Cardiac fibroblast (primary cell): ENCODE data around the gene OS9.
A peak's percentile ranks its signal among the peaks of the same experiment; 100 is the strongest.

ENCODE experiments used
- DNase-seq, 2 donors: peaks; one replicate each; pipeline versions ENCODE4 v3.0.0 to v3.0.0-alpha.2; 2010; ENCODE audit warnings: low read depth in 2 of 2
- H3K4me3 ChIP-seq, 2 donors: replicated peaks in 1 of 2; 1 replicate in 1 of 2; 2 replicates in 1 of 2; pipeline ENCODE4 v1.5.1; 2011; ENCODE audit warnings: low read depth in 2 of 2, low read length in 2 of 2, mild to moderate bottlenecking in 2 of 2, moderate library complexity in 1 of 2
- TF ChIP-seq, protein P1 (sequence below): IDR thresholded peaks from one replicate; pipeline ENCODE4 v1.5.1; 2011; ENCODE audit warnings: low read depth, mild to moderate bottlenecking, low read length, inconsistent platforms

Gene OS9

DNA sequence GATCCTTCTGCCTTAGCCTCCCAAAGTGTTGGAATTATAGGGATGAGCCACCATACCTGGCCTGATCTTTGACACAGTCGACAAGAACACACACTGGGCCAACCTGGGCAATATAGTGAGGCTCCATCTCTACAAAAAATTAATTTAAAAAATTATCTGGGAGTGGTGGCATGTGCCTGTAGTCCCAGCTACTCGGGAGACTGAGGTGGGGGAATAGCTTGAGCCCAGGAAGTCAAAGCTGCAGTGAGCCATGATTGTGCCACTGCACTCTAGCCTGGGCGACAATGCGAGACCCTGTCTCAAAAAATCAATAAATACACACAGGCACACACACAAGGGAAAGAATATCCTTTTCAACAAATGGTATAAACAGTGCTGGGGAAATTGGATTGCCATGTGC is 6.1 kb upstream of the OS9 start:
- TF ChIP-seq, protein P1, sequence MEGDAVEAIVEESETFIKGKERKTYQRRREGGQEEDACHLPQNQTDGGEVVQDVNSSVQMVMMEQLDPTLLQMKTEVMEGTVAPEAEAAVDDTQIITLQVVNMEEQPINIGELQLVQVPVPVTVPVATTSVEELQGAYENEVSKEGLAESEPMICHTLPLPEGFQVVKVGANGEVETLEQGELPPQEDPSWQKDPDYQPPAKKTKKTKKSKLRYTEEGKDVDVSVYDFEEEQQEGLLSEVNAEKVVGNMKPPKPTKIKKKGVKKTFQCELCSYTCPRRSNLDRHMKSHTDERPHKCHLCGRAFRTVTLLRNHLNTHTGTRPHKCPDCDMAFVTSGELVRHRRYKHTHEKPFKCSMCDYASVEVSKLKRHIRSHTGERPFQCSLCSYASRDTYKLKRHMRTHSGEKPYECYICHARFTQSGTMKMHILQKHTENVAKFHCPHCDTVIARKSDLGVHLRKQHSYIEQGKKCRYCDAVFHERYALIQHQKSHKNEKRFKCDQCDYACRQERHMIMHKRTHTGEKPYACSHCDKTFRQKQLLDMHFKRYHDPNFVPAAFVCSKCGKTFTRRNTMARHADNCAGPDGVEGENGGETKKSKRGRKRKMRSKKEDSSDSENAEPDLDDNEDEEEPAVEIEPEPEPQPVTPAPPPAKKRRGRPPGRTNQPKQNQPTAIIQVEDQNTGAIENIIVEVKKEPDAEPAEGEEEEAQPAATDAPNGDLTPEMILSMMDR, result no peak
- no peak for DNase-seq
- H3K4me3 ChIP-seq, result no peak overlapping the region

DNA sequence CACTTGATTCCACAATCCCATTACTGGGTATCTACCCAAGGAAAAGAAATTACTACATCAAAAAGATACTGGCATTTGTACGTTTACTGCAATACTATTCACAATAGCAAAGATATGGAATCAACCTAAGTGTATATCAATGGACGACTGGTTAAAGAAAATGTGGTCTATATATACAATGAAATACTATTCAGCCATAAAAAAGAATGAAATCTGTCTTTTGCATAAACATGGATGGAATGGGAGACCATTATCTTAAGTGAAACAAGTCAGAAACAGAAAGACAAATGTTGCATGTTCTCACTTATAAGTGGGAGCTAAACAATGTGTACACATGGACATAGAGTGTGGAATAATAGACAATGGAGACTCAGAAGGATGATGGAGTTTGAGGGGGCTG is 5.0 kb upstream of the OS9 start:
- TF ChIP-seq, protein P1, result no peak
- no peak for DNase-seq
- no peak overlapping the region for H3K4me3 ChIP-seq

DNA sequence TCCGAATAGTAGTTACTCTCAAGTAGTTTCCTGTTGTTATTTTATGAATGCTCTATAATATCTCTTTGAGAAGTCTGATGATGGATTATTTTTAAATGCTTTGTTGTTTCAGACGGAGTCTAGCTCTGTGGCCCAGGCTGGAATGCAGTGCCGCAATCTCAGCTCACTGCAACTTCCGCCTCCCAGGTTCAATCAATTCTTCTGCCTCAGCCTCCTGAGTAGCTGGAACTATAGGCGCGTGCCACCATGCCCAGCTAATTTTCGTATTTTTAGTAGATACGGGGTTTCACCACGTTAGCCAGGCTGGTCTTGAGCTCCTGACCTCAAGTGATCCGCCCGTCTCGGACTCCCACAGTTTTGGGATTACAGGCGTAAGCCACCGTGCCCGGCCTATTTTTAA is 1.4 kb upstream of the OS9 start:
- no peak for DNase-seq
- H3K4me3 ChIP-seq, result no peak overlapping the region
- TF ChIP-seq, protein P1, result no peak

DNA sequence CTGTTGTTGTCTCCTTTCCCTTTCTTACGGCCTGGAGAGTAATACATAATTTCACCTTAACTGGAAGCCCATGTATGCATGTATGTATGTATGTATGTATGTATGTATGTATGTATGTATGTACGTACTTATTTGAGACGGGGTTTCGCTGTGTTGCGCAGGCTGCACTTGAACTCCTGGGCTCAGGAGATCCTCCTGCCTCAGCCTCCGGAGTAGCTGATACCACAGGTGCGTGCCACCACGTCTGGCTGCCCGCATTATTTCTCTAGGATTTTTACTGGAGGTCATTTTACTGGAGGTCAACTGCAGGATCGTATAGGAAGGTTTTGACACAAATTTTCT is 644 bp upstream of the OS9 start:
- no peak for DNase-seq
- H3K4me3 ChIP-seq, result peak overlapping the region; percentile 0 to 5
- TF ChIP-seq, protein P1, result no peak

DNA sequence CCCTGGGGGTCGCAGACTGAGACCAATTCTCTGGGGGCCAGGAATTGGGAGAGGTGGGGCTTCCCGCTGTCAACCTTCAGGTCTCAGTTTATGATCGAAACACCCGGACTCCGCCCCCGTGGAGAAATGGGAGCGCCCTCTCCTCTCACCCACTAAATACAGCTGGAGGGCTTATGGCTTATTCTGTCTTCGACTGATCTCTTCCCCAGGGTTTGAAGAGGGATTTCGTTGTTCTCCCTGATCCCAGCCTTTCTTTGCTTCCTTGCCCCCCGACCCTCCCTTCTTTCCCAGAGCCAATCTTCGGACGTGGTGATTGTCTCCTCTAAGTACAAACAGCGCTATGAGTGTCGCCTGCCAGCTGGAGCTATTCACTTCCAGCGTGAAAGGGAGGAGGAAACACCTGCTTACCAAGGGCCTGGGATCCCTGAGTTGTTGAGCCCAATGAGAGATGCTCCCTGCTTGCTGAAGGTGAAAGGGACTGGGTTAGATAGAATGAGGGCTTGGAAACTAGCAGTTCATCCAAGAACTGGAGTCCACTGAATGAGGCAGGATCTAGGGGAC is 607 bp downstream of the OS9 start:
- peak; percentile 9 to 15 for DNase-seq
- peak overlapping the region; percentile 86 to 98 for H3K4me3 ChIP-seq
- TF ChIP-seq, protein P1, result no peak

DNA sequence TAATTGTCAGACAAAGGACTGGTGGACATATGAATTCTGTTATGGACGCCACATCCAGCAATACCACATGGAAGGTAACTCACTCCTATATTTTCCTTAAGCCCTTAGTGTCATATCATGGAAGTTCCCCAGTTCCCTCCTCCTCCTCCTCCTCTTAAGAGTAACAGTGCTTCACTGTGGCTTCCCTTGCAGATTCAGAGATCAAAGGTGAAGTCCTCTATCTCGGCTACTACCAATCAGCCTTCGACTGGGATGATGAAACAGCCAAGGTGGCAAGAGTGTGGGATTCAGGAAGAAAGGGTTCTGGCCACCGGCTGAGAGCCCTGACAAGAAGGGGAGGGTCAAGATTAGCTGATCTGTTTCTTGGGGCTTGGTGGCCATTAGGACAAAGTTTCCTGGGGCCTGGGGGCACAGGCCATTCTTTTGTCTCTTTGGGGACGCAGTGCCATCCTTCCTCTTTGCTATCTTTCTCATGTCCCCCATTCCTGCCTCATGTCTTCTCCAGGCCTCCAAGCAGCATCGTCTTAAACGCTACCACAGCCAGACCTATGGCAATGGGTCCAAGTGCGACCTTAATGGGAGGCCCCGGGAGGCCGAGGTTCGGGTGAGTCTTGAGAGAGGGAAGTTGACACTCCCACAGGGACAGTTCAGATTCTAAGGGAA is 2.0 kb downstream of the OS9 start:
- no peak overlapping the region for H3K4me3 ChIP-seq
- no peak for DNase-seq
- TF ChIP-seq, protein P1, result no peak

DNA sequence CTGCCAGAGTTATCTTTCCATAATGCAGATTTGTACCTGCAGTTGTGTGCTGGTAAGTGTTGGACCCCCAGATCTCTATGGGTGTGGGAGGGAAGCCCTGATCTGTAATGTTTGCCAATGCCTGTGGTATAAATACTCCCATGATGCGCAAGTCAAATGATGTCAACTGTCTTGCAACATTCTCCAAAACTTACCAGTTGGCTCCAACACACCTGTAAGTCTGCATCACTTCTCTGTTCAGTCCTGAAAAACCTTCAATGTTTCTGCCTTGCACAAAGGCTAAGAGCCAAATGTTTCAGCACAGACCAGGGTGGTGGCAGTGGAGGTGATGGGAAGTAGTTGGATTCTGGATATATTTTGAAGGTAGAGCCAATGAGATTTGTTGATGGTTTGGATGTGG is 3.1 kb downstream of the OS9 start:
- TF ChIP-seq, protein P1, result no peak
- no peak for DNase-seq
- H3K4me3 ChIP-seq, result no peak overlapping the region
